Lower leg skin (tissue), 4 donors: ENCODE measurements around the gene IER3IP1. TPM values are rescaled to one million over a fixed set of nuclear protein-coding genes. Genes with fewer than 3 reads are reported as not detected.

Source experiments
- DNase-seq, 2 donors: peaks; one replicate each; pipeline ENCODE4 v3.0.0-alpha.2; 2019; ENCODE audit warnings: low spot score in 2 of 2
- H3K4me3 ChIP-seq: fragments of 200-600 bp; sonication (generic); 2 replicates; pipeline ENCODE4 v1.5.1; 2017; ENCODE audit warnings: mild to moderate bottlenecking, low read depth; ENCODE audit not compliant: poor library complexity, severe bottlenecking
- POLR2A ChIP-seq, 2 donors: fragments of 450-650 bp; IDR thresholded peaks; one replicate each; pipeline ENCODE4 v1.6.1; 2016 to 2017; ENCODE audit warnings: antibody characterized with exemption in 2 of 2, mild to moderate bottlenecking in 1 of 2, moderate library complexity in 1 of 2
- WGBS, 2 donors: methylation state at CpG; one replicate each; pipeline ENCODE4 v1.1.5; 2018; 5-methylcytosine and 5-hydroxymethylcytosine counted together
- intact Hi-C: fragments of 100-400 bp; cut with DNase I; formaldehyde crosslinking; loops from one replicate; pipeline ENCODE4 v1.15.0; 2023; ENCODE audit warnings: low total_unique reads
- total RNA-seq, 4 donors: library from RNA; depleted of rRNA; stranded (reverse); fragments of >200 nt; gene quantifications; one replicate each; pipeline ENCODE4 v1.1.0, GENCODE V29; 2016
- TF ChIP-seq, protein P1 (sequence below), 3 donors: fragments of 450-650 bp; IDR thresholded peaks; one replicate each; pipeline ENCODE4 v1.5.1; 2016; ENCODE audit warnings: antibody characterized with exemption in 3 of 3, mild to moderate bottlenecking in 3 of 3, moderate library complexity in 2 of 3

The IER3IP1 gene
- total RNA-seq, 4 donors from 2014 or later = 7.1 to 14.5 (median 11.2) TPM

DNA sequence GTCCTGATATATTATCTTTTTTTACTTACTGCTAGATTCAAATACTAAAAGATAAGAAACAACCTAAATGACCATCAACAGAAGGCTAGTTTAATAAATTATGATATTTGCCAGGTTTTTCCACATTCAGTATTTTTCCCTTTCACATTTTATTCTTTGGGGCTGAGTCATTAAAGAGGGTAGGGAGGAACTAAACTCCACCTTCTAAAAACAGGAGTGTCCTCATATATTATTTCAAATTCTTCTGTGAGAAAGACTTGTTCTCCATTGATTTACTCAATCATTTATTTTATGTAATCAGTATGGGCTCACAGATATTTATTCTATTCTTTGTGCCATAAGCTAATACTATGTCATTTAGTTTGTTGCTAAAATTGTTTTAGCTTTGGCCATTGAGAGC, 34.9 kb downstream of the IER3IP1 start:
- no peak overlapping the region for H3K4me3 ChIP-seq
- no peak for DNase-seq
- intact Hi-C loops = no loop called here
- TF ChIP-seq POLR2A (IDR thresholded peaks at IDR 0.05) = no peak
- TF ChIP-seq, protein P1, sequence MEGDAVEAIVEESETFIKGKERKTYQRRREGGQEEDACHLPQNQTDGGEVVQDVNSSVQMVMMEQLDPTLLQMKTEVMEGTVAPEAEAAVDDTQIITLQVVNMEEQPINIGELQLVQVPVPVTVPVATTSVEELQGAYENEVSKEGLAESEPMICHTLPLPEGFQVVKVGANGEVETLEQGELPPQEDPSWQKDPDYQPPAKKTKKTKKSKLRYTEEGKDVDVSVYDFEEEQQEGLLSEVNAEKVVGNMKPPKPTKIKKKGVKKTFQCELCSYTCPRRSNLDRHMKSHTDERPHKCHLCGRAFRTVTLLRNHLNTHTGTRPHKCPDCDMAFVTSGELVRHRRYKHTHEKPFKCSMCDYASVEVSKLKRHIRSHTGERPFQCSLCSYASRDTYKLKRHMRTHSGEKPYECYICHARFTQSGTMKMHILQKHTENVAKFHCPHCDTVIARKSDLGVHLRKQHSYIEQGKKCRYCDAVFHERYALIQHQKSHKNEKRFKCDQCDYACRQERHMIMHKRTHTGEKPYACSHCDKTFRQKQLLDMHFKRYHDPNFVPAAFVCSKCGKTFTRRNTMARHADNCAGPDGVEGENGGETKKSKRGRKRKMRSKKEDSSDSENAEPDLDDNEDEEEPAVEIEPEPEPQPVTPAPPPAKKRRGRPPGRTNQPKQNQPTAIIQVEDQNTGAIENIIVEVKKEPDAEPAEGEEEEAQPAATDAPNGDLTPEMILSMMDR (IDR thresholded peaks at IDR 0.05) = no peak

DNA sequence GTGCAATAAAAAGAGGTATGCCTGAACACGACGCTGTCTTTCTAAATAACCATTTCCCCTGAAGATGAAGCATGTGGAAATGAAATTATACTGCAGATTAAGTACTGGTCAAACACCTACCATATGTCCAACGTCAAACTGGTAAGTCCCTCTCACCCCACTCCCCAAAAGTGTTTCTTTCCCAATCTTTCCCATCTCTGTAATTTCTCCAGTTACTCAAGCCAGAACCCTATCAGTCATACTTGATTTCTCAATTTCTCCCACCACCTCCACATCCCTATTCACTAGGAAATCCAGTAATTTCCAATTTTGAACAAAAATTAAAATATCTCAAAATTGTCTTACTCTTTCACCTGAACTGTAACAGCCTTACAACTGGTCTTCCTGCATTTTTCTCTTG, 55.0 kb downstream of the IER3IP1 start:
- no peak for DNase-seq

DNA sequence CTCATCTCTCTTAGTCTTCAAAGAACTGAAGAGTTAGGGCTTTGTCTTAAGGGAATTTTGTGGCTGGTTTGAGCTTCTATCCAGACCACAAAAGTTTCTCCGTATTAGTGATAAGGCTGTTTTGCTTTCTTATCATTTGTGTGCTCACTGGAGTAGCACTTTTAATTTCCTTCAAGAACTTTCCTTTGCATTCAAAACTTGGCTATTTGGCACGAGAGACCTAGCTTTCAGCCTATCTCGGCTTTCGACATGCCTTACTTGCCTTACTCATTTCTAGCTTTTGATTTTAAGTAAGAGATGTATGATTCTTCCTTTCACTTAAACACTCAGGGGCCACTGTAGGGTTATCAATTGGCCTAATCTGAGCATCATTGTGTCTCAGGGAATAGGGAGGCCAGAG, 55.7 kb downstream of the IER3IP1 start:
- DNase-seq = no peak
- WGBS, 2 donors = 90 to 91% methylated on average over 4 of the region's 4 CpGs
- intact Hi-C loops = no loop called here
- no peak overlapping the region for H3K4me3 ChIP-seq
- TF ChIP-seq, protein P1 (IDR thresholded peaks at IDR 0.05) = no peak
- TF ChIP-seq POLR2A (IDR thresholded peaks at IDR 0.05) = no peak

More for the DNA sequence above, 55.0 kb downstream of the IER3IP1 start:
- TF ChIP-seq, protein P1 (IDR thresholded peaks at IDR 0.05) = no peak
- no peak for TF ChIP-seq POLR2A (IDR thresholded peaks at IDR 0.05)
- no peak overlapping the region for H3K4me3 ChIP-seq
- WGBS, 2 donors = 95 to 97% methylated on average over 3 of the region's 3 CpGs
- intact Hi-C loops = no loop called here

DNA sequence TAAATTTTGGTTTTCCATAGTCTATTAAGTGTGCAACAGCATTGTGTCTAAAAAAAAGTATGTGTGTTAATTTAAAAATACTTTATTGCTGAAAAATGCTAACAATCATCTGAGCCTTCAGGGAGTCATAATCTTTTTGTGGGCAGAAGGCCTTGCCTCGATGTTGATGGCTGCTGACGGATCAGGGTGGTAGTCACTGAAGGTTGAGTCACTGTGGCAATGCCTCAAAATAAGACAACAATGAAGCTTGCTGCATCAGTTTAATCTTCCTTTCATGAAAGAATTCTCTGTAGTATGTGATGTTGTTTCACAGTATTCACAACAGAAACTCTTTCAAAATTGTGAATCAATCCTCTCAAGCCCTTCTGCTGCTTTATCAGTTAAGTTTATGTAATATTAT, 57.2 kb downstream of the IER3IP1 start:
- no peak overlapping the region for H3K4me3 ChIP-seq
- DNase-seq = no peak
- intact Hi-C loops = no loop called here
- TF ChIP-seq, protein P1 (IDR thresholded peaks at IDR 0.05) = no peak
- no peak for TF ChIP-seq POLR2A (IDR thresholded peaks at IDR 0.05)
- WGBS, 2 donors = 86 to 91% methylated on average over 2 of the region's 2 CpGs

DNA sequence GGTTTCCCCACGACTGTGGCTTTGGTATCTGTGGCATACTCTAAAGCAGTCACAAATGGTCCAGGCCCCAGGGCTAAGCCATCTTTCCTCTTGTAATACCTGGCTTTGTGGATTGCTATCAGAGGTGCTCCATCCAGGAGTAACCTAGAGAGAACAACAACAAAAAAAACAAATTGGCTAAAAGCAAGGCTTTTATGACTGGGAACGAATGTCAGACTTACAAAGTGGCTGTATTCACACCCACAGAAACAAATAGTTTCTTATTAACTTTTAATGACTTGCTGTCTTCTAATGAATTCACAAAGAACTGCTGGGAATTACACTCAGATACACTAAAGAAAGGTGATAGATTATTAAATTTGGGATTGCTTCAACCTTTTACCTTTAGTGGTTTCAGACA, 61.0 kb downstream of the IER3IP1 start:
- no peak for DNase-seq
- no peak for TF ChIP-seq POLR2A (IDR thresholded peaks at IDR 0.05)
- TF ChIP-seq, protein P1 (IDR thresholded peaks at IDR 0.05) = no peak
- intact Hi-C loops = no loop called here
- H3K4me3 ChIP-seq = no peak overlapping the region
- 76 to 77% methylated on average over 2 of the region's 2 CpGs for WGBS, 2 donors

DNA sequence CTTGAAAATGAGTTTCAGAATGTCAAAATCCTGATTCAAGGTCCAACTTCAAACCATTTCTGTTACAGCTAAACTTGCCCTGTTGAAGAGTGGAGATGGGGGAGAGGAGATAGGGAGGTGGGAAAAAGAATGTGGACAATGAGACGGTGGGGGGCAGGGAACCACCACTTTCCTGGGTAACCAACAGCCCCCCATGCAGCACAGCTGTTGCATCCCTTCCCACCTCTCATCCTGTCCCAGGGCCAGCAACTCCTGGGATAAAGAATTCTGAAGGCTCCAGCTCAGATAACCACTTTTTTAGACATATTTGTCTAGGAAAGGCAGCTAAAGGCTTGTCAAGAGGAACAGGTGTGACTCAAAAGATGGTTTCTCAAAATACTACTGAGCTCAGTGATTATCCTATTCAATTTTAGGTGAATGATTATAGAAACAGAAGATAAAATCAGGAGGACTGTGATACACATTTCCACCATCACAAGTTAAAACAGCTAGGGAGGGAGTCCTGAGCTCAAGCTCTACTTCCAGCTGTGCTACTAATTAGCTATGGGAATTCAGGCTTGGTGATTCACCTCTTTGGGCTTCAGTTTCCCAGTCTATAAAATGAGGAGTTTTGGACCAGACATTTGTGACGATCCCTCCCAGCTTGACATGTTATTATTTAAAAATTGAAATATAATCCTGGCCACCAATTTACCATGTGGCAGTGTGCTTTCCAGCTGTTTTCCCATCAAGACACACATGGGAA, 62.2 kb downstream of the IER3IP1 start:
- WGBS, 2 donors = 82 to 87% methylated on average over 2 of the region's 2 CpGs
- no peak for DNase-seq
- no peak overlapping the region for H3K4me3 ChIP-seq
- intact Hi-C loops = no loop called here
- TF ChIP-seq, protein P1 (IDR thresholded peaks at IDR 0.05) = no peak
- TF ChIP-seq POLR2A (IDR thresholded peaks at IDR 0.05) = no peak
